Measurements from ENCODE around the gene SLC35E1. TPM values are rescaled to one million over a fixed set of nuclear protein-coding genes. Genes with fewer than 3 reads are reported as not detected.
"Not testable (repeated sequence)": the region's sequence is repeated elsewhere in the genome, so short reads cannot be mapped to it uniquely, and the experiment has no call there.

The SLC35E1 gene
- total RNA-seq, 1 donor from 2014 or later = 63.4 TPM

DNA sequence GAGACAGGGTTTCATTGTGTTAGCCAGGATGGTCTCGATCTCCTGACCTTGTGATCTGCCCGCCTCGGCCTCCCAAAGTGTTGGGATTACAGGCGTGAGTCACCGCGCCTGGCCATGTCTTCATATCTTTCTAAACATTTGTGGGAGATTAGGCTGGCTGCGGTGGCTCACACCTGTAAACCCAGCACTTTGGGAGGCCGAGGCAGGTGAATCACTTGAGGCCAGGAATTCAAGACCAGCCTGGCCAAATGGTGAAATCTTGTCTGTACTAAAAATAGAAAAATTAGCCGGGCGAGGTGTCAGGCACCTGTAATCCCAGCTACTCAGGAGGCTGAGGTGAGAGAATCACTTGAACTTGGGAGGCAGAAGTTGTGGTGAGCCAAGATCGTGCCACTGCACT, 66.1 kb downstream of the SLC35E1 start:
- intact Hi-C loops (cut with micrococcal nuclease) = not testable (repeated sequence)

DNA sequence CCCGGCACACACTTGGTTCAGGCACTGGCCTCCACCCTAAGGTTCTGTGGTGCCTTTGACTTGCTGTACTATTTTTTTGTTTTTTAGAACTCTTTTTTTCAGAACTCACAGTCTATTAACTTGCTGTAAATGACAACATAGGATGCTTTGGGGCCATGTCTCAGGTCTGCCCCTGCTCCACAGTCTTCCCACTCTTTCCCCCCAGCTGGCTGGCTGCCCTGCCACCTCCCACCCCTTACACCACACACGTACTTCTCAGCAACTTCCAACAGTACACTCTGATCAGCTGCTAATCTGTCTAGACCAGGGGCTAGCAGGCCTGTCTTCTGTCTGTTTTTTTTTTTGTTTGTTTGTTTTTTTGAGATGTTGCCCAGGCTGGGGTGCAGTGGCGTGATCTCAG, 67.9 kb downstream of the SLC35E1 start:
- intact Hi-C loops (cut with micrococcal nuclease) = no loop called here

Other genes with a start within 250 kb of the SLC35E1 start
- 175 and 177 TPM in 2 replicates for gene KLF2, start 247.6 kb downstream of the SLC35E1 start, total RNA-seq
- gene EPS15L1, start 100.4 kb downstream of the SLC35E1 start, total RNA-seq = 41.1 and 46.3 TPM in 2 replicates
- gene CALR3, start 76.2 kb downstream of the SLC35E1 start, total RNA-seq = 0.15 TPM in 1 of 2 replicates, not detected in the other
- gene C19orf44, start 76.0 kb downstream of the SLC35E1 start, total RNA-seq = 3.4 and 3.6 TPM in 2 replicates
- 60.8 and 66.3 TPM in 2 replicates for gene CHERP, start 30.0 kb downstream of the SLC35E1 start, total RNA-seq
- gene MED26, start 55.8 kb upstream of the SLC35E1 start, total RNA-seq = 18.0 and 18.3 TPM in 2 replicates
- gene SMIM7, start 87.7 kb upstream of the SLC35E1 start, total RNA-seq = 59.1 and 71.3 TPM in 2 replicates
- 0.20 and 0.59 TPM in 2 replicates for gene TMEM38A, start 88.7 kb upstream of the SLC35E1 start, total RNA-seq
- not detected in 2 replicates for gene NWD1, start 147.4 kb upstream of the SLC35E1 start, total RNA-seq

Data from T-helper 1 cell treated with Interleukin-12 subunit alpha and Interleukin-12 subunit beta and Interleukin-4 antibody, amounts not matched to agents 30 ng/mL and 1 ng/mL, for 36 hours (primary cell).